NCI-H1417 treated with DMSO at 0.1 percent for 48 hours (cell line): Measurements from ENCODE around the gene IGF2BP2.
"Not testable (repeated sequence)": the region's sequence is repeated elsewhere in the genome, so short reads cannot be mapped to it uniquely, and the experiment has no call there.

Experiments used
- DNase-seq: peaks from one replicate; lab custom pipeline; 2025; lab: John Stamatoyannopoulos, UW

IGF2BP2 gene

DNA sequence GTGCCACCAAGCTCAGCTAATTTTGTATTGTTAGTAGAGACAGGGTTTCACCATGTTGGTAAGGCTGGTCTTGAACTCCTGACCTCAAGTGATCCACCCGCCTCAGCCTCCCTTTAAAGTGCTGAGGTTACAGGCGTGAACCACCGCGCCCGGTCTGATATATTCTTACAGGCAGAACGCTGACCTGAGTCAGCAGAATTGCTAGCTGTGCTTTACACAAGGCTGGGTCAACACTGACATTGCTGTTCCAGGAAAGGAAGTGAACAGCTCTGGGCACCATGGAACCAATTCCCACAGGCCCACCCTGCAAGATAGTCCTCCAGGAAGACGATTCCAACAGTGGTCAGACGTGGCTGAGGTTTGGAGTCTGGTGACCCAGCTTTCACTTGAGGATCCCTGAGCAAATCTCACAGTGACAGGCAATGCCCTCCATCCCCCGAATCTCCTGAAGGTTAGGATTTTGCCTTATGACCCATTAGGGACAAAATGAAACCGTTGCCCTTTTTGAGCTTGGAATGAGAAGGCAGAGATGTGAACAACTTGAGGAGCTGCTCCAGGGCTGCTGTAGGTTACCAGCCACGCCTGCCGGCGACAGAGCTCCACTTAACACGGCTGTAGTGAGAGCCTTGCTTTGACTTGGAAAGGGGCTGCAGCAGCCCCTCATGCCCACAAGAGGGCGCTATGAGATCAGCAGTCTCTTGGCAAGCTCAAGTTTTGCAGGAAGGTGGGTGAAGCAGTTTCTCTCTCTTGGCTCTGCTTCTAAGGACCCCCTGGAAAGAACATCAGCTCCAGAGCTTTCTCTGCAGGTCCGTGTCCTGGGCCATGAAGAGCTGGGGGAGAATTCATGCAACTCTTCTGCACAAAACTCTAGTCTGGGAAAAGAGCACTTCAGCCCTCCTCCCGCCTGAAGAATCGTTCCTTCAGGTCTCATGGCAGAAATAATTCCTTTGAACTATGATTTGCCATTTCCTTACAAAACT lies 164.6 kb downstream of the IGF2BP2 start:
- peak; percentile 60 for DNase-seq

DNA sequence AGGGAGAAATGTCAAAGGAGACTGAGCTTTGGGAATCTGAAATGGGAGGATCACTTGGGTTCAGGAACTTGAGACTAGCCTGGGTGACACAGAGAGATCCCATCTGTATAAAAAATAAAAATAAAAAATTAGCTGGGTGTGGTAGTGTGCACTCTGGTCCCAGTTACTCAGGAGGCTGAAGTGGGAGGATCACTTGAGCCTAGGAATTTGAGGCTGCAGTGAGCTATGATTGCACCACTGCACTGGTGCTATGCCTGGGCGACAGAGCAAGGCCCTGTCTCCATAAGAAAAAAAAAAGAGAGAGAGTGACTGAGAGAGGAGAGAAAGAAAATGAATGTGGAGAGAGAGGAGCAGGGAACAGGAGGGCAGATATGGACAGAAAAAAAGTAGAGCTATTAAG lies 165.9 kb downstream of the IGF2BP2 start:
- DNase-seq, result no peak

DNA sequence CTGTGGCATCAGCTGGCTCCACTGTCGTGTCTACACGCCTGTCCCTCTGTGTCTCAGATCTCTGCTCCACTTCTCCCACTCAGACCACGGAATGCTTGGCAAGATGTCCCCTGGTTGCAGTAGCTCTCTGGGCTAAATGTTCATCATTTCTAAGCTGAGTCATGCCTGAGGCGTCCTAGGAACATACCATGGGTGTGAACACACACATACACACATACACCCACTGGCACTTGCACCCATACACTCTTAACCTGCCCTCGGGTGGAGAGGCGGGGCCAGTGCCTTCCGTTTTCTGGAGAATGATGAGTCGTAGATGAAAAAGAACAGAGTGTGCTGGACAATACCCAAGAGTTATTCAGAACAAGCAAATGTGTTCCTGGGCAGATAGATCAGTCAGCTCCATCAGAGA lies 166.3 kb downstream of the IGF2BP2 start:
- no peak for DNase-seq

DNA sequence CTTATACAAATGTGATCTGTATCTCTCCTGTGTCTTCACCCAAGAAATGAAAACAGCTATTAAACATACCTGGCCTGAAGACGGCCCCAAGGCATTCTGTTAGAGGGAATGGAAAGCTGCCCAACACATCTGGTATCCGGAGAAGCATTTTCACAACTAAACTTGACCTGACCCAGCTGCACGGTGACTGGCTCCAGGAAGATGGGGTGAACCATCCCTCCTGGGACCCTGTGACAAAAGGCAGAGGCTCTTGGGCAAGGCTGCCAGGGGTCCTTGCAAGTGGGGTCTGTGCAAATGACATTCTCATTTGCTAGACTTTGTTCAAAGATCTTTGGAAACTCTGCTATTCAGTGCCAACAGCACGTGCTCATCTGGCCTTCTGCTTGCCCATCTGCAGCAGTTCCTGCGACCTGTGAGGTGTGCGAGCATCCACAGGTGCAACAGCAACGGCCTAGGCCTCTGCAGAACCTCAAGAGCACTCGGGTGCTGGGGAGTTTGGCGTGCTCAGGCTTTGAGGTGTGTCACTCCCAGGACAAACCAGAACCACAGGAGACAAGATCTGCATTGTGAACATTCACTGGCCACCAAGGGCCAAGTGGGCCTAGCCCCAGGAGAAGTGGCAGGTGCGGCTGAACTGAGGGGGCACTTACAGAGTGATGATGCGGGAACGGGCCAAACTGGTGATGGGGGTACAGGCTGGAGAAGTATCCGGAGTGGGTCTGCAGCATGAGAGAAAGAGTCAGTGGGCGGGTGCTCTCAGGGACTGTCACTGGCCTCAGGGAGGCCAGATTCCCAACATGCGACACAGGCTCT lies 166.9 kb downstream of the IGF2BP2 start:
- DNase-seq, result no peak

DNA sequence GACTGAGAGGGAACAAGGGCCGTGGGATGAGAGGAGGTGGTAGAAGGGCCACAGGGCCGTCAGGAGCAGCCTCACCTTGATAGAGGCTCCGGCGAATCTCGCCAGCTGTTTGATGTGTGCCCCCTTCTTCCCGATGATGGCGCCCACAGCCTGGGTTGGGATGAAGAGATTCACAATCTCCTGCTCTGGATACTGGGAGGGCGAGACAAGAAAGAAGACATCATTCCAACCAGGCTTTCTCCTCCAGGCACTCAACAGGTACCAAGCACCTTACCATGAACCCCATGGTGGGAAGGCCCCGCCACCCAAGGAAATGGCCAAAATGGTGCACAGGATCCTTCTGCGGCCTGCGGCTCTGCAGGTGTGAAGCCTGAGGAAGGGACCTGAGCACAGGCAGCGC lies 167.6 kb downstream of the IGF2BP2 start:
- no peak for DNase-seq

DNA sequence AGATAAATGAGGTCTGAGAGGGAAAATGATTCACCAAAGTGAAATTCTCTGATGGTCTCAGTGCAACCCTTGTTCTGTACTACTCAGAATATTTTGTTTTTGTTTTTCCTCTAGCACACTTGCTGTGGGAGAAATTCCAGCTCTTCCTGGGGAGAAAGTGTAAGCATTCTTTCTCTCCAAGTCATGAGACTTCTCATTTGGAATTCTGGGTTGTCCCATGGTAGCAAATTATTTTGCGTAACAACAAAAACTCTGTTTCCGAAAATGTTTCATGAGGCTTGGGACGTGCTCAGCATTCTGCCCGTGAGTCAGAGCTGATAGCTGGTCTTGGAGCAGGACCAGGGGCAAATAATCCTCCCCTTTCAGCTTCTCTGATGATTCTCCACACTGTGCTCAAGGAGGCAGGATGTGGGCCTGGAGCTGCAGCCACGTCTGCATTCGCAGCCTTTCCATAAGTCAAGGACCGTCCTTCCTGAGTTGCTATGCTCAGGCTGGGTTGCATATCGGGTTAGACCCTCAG lies 168.5 kb downstream of the IGF2BP2 start:
- DNase-seq, result no peak

DNA sequence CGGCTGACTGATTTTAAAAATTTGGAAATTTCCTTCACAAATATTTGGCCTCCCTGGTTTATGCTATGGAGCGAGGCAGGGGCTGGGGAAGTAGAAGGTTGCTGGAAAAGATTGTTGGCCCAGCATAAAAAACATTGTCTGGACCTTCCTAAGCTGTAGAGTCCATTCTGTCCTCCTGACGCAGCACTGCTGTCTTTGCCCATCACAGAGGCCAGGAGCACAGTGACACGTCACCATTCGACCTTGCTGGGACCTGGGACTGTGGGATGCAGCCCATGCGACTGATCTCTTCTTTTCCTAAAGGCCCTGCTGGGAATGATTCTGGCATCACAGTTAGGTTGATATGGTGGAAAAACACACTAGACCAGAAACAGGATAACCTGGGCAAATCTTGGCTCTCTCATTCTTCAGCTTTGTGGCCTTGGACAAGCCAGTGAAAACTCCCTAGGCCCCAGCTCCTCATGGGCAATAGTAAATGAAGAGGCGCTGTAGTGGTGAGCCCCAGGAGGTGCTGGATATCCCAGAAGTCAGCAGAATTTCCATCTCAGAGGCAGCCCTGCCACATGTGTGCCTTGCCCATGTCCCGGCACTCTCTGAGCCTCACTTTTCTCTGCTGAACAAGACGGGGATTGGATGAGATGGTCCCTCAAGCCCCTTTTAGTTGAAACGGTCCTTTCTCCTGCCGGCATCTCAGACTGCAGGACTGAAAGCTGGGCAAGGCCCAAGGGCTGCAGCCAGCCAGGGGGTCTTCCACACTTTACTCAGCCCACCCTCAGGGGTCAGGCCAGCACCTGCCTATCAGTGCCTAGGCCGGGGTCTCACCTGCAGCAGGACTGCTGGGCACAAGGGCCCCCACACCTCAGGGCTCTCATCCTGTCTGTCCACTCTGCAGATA lies 169.2 kb downstream of the IGF2BP2 start:
- DNase-seq, result no peak

DNA sequence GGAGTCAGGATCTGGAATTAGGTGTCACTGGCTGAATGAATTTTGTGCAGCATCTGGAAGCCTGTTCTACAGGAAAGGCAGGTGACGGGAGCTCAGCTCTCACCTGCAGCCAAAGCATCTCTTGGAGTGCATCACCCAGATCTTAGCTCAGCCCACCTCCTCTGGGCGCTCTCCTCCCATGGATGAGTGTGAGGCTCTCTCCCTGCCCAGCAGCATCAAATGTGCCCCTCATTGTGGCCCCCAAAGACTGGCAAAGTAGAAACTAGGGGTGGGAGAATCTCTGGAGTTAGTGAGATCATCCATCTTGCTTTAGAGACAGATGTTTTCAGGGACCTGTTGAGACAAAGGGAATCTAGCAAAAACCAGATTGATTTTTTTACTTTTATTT lies 170.1 kb downstream of the IGF2BP2 start:
- DNase-seq, result no peak

DNA sequence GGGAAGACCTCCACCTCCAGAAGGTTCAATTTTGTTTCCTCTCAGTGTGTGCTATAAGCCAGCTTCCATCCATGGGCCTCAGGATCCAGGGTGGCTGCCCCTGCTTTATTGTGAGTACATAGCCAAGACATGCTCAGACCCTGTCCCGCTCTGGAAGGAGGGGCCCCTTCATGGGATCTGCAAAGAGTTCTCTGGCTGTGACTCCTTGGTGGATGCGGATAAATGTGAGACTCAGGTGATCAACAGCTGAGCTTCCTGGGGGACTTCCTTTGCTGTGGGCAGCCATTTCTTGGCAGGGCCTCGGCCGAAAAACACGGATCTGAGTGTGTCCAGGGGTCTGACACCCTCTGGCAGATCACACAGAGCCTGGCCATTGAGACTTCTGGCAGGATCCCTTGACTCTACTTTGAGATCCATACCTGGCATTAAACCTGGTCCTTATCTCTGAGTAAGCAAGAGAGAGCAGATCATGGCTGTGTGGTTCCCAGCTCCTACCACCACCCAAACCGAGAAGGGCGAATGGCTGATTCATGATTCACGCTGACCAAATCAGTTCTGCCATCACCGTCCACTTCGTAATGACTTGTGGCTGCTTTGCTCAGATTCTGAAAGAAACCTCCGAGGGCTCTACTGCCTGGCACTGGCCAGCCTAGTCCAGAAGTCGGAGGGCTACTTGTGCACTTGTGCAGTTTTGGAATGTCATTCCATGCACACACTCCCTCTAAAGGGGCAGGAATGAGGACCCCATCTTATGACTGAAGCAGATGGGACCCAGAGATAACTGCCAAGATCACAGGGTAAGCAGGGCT lies 170.7 kb downstream of the IGF2BP2 start:
- no peak for DNase-seq

DNA sequence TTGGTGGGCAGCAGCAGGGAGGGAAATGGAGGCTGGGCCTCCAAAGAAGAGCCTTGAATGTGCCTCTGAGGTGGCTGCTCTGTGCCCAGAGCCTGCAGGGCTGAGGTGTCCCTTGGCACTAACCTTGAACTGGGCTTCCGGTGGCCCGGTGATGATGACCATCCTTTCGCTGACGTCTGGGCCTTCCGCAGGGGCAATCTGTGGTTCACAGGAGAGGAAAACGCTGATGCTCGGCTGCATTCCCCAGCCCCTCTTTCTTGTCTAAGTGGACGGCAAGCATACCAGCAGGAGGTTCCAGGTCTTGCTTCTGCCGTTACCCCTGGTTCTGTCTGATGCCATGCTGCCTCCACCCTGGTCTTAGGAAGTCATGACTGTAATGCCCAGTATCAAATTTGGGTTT lies 172.9 kb downstream of the IGF2BP2 start:
- DNase-seq, result no peak

DNA sequence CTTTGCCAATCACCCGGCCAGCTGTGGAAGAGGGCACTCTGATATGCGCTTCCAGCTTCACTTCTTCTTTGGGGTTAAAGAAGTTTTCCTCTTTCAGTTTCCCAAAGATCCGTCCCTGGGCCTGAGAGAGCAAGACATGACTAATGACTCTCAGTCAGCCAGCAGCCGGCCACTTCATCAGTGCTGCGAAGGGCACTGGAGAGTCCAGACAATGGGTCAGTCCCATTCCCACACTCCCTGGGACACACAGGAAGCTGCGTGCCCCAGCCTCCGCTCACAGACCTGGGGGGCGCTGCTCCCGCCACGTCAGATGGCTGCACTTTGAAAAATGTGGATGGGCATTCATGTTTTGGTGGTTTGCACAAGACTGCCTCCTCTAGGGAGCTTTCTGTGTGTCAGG lies 175.4 kb downstream of the IGF2BP2 start:
- DNase-seq, result no peak

DNA sequence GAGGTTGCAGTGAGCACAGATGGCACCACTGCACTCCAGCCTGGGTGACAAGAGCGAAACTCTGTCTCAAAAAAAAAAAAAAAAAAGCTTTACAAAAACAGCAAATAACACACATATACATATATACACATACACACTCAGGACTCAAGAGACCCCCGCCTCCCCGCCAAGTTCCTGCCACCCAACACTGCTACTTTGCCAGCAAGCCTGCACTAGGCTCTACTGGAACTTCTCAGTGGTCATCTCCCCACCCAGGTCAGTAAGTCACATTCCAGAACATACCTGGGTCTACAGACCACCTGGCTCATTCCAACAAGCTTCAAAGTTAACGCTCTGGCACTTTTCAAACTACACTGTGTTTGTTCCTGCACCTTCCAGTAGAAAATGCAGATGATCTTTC lies 176.4 kb downstream of the IGF2BP2 start:
- no peak for DNase-seq

DNA sequence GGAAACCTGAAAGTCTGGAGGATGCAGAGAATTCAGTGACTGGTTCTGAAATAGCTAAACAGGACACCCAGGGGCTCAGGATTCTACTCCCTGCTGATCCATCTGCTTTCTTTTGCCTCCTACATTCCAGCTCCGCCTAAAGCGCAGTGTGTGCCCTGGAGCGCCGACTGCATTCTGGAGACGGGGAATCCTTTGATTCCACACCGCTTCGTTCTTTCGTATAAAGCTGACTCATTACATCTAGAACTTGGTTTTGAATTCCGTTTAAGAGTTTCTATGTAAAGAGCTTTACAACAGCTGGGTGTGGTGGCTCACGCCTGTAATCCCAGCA lies 177.0 kb downstream of the IGF2BP2 start:
- DNase-seq, result no peak

DNA sequence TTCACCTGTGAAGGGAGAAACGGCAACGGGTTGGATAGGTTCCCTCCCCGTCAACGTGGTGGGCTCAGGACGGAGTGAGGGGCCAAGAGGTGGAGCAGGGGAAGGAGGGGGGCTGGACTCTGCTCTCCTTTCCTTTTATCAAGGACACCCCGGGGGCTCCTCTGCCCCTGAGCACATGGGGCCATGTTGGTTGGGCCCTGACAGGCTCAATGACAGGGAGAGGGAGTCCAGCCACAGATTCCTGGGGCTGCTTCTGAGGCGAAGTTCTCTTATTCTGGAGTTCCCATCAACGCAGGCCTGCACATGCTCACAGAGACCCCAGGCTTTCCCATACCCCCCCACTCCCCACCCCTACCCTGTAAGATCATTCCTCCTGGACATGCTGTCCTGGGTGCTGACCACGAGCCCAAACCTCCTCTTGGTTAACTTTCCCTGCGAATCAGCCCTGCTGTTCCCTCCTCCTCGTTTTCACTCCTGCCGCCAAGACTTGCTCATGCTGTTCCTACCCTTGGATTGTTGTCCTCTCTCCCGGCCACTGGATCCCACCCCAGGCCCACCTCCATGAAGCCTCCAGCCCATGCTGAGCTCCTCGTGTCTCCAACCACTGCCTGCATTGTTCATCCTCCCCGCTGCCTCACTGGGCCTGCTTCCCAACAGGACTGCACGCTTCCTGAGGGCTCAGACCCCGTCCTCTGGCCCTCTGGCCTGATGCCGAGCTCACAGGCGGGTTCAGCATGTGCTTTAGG lies 177.5 kb downstream of the IGF2BP2 start:
- no peak for DNase-seq

DNA sequence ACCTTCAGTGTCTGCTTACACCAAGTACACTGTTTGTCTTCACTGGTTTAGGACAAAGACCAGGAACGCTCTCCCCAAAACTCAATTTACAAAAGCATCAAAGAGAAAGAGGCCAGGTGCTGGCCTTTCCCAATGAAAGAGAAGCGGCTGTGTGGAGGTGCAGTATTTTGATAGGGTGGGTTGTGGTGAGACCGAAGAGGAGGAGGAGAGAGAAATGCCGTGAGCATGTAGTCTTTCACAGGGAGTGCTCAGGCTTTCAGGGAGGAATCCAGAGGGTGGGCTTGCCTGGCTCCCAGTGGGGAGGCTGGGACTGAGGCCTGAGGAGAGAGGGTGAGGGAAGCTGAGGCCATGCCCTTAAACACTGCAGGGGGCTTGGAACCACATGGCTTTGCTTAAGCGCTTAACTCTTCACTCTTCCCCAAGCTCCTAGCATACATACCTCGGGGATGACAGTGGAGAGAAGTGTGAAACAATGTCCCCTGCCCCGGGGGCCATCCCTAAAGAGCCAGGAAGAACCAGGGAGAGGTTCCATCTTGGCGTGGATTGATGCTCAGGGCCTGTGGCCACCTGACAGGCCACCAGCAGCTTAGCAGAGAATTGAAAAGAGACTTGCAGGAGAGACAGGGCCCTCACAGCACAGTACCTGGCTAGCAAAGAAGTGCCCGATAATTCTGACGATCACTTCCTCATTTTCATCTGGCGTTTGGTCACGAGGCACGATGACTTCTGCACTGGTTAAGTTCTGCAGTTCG lies 178.3 kb downstream of the IGF2BP2 start:
- no peak for DNase-seq

DNA sequence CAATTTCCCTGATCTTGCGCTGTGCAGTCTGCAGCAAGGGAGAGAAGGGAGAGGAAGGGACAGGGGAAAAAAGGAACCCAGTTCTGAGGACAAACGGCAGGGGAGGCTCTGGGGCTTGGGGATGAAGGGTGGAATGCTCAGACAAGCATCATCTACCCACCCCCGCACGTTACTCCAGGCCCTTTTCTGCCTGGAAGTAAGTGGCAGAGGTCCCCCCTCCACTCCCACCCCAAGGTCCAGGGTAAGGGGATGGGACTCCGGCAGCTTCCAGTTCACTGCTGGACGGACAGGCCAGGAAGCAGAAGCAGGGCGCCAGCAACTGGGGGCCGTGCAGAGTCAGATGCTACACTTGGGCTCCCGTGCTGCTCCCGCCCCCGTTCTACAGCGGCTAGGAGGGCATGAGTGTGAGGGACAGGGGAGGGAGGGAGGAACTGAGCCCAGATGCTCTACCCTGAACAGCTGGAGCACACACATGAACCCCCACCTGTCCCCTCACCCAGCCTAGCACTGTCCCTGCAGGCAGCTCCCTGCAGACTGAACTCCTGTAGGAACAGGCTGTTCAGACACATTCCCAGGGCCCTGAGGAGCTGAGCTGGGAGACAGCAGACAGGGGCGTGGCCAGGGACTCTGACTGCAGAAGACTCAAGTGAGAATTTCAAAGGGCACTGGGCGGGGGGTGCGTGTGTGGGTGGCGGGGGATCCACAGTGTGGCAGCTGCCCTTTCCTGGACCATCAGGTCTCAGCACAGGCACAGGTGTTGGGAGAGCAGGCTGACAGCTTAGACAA lies 179.1 kb downstream of the IGF2BP2 start:
- no peak for DNase-seq

DNA sequence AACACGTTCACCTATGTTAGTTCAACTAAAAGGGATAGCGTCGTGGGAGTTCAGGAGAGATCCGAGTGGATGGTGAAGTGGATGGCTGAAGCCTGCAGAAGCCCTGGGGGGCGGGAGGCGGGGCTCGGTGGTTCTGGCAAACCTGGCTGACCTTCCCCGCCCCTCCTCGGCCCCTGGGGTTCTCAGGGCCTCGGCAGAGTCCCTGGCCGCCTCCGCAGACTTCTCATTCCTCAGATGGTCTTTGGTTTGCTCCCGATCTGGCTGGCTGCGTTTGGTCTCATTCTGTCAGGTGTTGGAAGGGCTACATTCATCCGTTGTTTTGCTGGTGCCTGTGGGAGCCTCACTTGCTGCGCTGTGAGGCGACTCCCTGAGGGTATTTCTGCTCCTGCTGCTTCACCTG lies 179.7 kb downstream of the IGF2BP2 start:
- not testable (repeated sequence) for DNase-seq

DNA sequence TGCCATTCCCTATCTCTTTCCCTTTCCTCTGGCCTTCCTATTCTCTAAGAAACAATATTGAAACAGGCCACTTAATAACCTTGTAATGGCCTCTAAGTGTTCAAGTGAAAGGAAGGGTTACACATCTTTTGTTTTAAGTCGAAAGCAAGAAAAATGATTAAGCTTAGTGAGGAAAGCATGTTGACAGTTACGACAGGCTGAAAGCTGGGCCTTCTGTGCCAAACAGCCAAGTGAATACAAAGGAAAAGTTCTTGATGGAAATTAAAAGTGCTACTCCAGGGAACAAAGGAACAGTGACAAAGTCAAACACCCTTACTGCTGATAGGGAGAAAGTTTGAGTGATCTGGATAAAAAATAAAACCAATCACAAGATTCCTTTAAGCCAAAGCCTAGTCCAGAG lies 184.5 kb downstream of the IGF2BP2 start:
- DNase-seq, result no peak
